GM23248 (cell line): Measurements from ENCODE around the gene PTPRN2. TPM values are rescaled to one million over a fixed set of nuclear protein-coding genes. Genes with fewer than 3 reads are reported as not detected.

Experiments
- DNase-seq: peaks from one replicate; pipeline ENCODE4 v3.0.0-alpha.2; 2015
- H2AFZ ChIP-seq: fragments of 200-600 bp; sonication (generic); 2 replicates; pipeline ENCODE4 v1.6.1; 2016; ENCODE audit warnings: antibody characterized with exemption
- H3F3A ChIP-seq: fragments of 200-600 bp; sonication (generic); 2 replicates; pipeline ENCODE4 v1.6.1; 2016; ENCODE audit warnings: mild to moderate bottlenecking, antibody characterized with exemption, mixed run types; ENCODE audit not compliant: insufficient read depth
- H3K27ac ChIP-seq: fragments of 200-600 bp; sonication (generic); 2 replicates; pipeline ENCODE4 v1.5.1; 2016; ENCODE audit warnings: mild to moderate bottlenecking
- H3K27me3 ChIP-seq: fragments of 200-600 bp; sonication (generic); replicated peaks from 2 replicates; pipeline ENCODE4 v1.6.1; 2016; ENCODE audit warnings: mild to moderate bottlenecking; ENCODE audit not compliant: insufficient read depth
- H3K36me3 ChIP-seq: fragments of 200-600 bp; sonication (generic); 2 replicates; pipeline ENCODE4 v1.6.1; 2016; ENCODE audit warnings: low read depth, mild to moderate bottlenecking
- H3K4me1 ChIP-seq: fragments of 200-600 bp; sonication (generic); 2 replicates; pipeline ENCODE4 v1.6.1; 2016; ENCODE audit warnings: mild to moderate bottlenecking; ENCODE audit not compliant: insufficient read depth
- H3K4me2 ChIP-seq: fragments of 200-600 bp; sonication (generic); one replicate; pipeline ENCODE4 v1.6.1; 2016; ENCODE audit warnings: mild to moderate bottlenecking; ENCODE audit not compliant: unreplicated experiment
- H3K4me3 ChIP-seq: fragments of 200-600 bp; sonication (generic); 2 replicates; pipeline ENCODE4 v1.5.1; 2016; ENCODE audit warnings: mild to moderate bottlenecking
- H3K79me2 ChIP-seq: fragments of 200-600 bp; sonication (generic); 2 replicates; pipeline ENCODE4 v1.6.1; 2016; ENCODE audit warnings: mild to moderate bottlenecking; ENCODE audit not compliant: insufficient read depth
- H3K9ac ChIP-seq: fragments of 200-600 bp; sonication (generic); 2 replicates; pipeline ENCODE4 v1.6.1; 2016; ENCODE audit warnings: mild to moderate bottlenecking
- H3K9me2 ChIP-seq: fragments of 200-600 bp; sonication (generic); 2 replicates; pipeline ENCODE4 v1.6.1; 2016; ENCODE audit warnings: mixed run types, mild to moderate bottlenecking, moderate library complexity; ENCODE audit not compliant: insufficient read depth
- H3K9me3 ChIP-seq: fragments of 200-600 bp; sonication (generic); one replicate; pipeline ENCODE4 v1.6.1; 2017; ENCODE audit warnings: low read depth
- H4K20me1 ChIP-seq: fragments of 200-600 bp; sonication (generic); 2 replicates; pipeline ENCODE4 v1.6.0; 2016; ENCODE audit not compliant: insufficient read depth
- EZH2 ChIP-seq: fragments of 200-600 bp; sonication (generic); IDR thresholded peaks from 2 replicates; pipeline ENCODE4 v1.6.1; 2018; ENCODE audit warnings: antibody characterized with exemption, mild to moderate bottlenecking; ENCODE audit not compliant: insufficient read depth, poor library complexity, severe bottlenecking
- EZH2phosphoT487 ChIP-seq: fragments of 200-600 bp; sonication (generic); IDR thresholded peaks from 2 replicates; pipeline ENCODE4 v1.6.1; 2018; ENCODE audit warnings: antibody characterized with exemption, moderate library complexity, mild to moderate bottlenecking, low read depth; ENCODE audit not compliant: insufficient read depth
- WGBS, 2 experiments: methylation state at CpG; one replicate each; pipeline ENCODE4 v1.1.6; 2015 to 2017; ENCODE audit warnings: low lambda C conversion rate in 2 of 2, low coverage in 1 of 2; ENCODE audit errors: missing lambda C conversion rate in 2 of 2; 5-methylcytosine and 5-hydroxymethylcytosine counted together
- in situ Hi-C: fragments of 300-500 bp; cut with MboI; formaldehyde crosslinking; loops from 2 replicates; pipeline ENCODE4 v1.15.0; 2020
- polyA plus RNA-seq: library from polyadenylated mRNA; unstranded; fragments of >200 nt; fragmentation: Nextera tagmentation; extraction: Ambion mirVana; gene quantifications from 2 replicates; pipeline ENCODE4 v1.2.1, GENCODE V29; 2016
- total RNA-seq: library from RNA; depleted of rRNA; stranded (reverse); fragments of >200 nt; shearing (Covaris generic); gene quantifications from 2 replicates; pipeline ENCODE4 v1.2.3, GENCODE V29; 2014

PTPRN2 gene
- total and polyA plus RNA-seq, 2 experiments from 2014 or later: 0.13 TPM; not detected in 1

GRCh38 chr7:157590526-157590925, 997.1 kb downstream of the PTPRN2 start:
- no peaks in the 10 kb centered on the region for H3K9me2 ChIP-seq
- no peaks in the 10 kb centered on the region for H3K36me3 ChIP-seq
- no peaks in the 10 kb centered on the region for H3K27me3 ChIP-seq
- no peak overlapping the region for H3K4me3 ChIP-seq
- no peak overlapping the region for H3K4me2 ChIP-seq
- TF ChIP-seq EZH2phosphoT487: no peak
- no peak for TF ChIP-seq EZH2
- H3K9me3 ChIP-seq: no peaks in the 10 kb centered on the region
- no peak overlapping the region for H2AFZ ChIP-seq
- H3K27ac ChIP-seq: no peak overlapping the region
- in situ Hi-C loops: no loop called here
- DNase-seq: no peak
- no peaks in the 10 kb centered on the region for H4K20me1 ChIP-seq
- no peak overlapping the region for H3K9ac ChIP-seq
- WGBS, 2 experiments: 26% methylated on average over 12 to 13 of the region's 13 CpGs
- H3K79me2 ChIP-seq: no peaks in the 10 kb centered on the region
- no peaks in the 10 kb centered on the region for H3K4me1 ChIP-seq
- no peaks in the 10 kb centered on the region for H3F3A ChIP-seq

DNA sequence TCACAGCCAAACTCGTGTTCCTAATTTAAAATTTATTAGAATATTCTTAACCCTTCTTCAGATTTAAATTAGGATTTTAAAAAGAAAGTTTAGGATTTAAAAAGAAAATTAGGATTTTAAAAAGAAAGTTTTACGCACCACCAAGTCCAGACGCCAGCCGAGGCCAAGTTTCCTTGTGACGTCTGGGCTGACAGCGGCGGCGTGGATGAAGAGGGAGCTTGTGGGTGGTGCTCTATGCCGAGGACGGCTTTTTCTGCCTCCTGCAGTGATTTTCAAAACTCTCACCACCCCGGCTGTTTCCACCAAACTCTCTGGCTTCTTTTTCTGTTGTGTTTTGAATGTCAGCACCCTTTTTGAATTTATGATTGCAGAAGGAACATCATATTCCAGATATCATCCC, 997.9 kb downstream of the PTPRN2 start:
- no peak for DNase-seq
- Histone ChIP-seq H3K9me2 (no peaks in the 10 kb centered on the region), H4K20me1 (no peaks in the 10 kb centered on the region), H3K4me3 (no peak overlapping the region), H3K9ac (no peak overlapping the region), H2AFZ (no peak overlapping the region), H3K9me3 (no peaks in the 10 kb centered on the region), H3K36me3 (no peaks in the 10 kb centered on the region), H3K4me2 (no peak overlapping the region), H3K27ac (no peak overlapping the region), H3K79me2 (no peaks in the 10 kb centered on the region), H3K4me1 (no peaks in the 10 kb centered on the region), H3F3A (no peaks in the 10 kb centered on the region), H3K27me3 (no peaks in the 10 kb centered on the region)
- 29 to 34% methylated on average over 11 of the region's 11 CpGs for WGBS, 2 experiments
- TF ChIP-seq EZH2phosphoT487 (no peak), EZH2 (no peak)
- in situ Hi-C loops: no loop called here

GRCh38 chr7:157587805-157588560, 999.6 kb downstream of the PTPRN2 start:
- no peaks in the 10 kb centered on the region for H3K4me1 ChIP-seq
- DNase-seq: no peak
- H3K27me3 ChIP-seq: no peaks in the 10 kb centered on the region
- in situ Hi-C loops: no loop called here
- 33 to 43% methylated on average over 32 to 33 of the region's 34 CpGs for WGBS, 2 experiments
- TF ChIP-seq EZH2phosphoT487: no peak
- TF ChIP-seq EZH2: no peak
- H3K9me2 ChIP-seq: no peaks in the 10 kb centered on the region
- H4K20me1 ChIP-seq: no peaks in the 10 kb centered on the region
- H3K9ac ChIP-seq: no peak overlapping the region
- no peaks in the 10 kb centered on the region for H3F3A ChIP-seq
- no peaks in the 10 kb centered on the region for H3K9me3 ChIP-seq
- no peak overlapping the region for H3K4me2 ChIP-seq
- H3K36me3 ChIP-seq: no peaks in the 10 kb centered on the region
- no peak overlapping the region for H2AFZ ChIP-seq
- H3K27ac ChIP-seq: no peak overlapping the region
- no peaks in the 10 kb centered on the region for H3K79me2 ChIP-seq
- H3K4me3 ChIP-seq: no peak overlapping the region

DNA sequence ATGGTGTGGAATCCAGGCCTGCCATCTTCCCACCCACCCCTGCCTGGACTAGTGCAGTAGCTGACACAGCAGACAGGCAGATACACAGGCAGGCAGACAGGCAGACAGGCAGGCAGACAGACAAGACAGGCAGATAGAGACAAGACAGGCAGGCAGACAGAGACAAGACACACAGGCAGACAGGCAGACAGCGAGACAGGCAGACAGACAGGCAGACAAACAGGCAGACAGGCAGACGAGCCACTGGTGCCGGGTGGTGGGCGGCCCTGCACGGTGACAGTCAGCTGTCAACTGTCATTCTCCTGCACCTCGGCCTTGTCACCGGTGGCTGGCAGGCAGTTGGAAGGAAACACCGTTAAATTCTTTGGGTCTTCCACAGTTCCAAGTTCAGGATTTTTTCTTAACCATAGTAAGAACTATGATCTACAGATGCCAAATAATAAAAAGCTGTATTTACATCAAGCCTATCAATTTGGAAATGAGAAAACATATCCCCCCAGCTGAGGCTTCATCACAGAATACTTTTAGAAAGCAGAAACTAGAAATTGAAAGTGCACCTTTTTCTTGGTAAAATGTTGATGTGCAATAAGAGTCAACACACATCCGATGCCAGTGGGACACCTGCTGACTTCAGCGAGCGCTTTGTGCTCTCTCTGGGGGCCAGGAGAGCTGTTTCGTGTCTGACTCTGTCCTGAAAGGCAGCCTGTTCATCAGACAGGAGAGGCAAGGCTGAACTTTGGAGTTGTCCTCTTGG, 1000.4 kb downstream of the PTPRN2 start:
- 37 to 50% methylated on average over 12 of the region's 12 CpGs for WGBS, 2 experiments
- DNase-seq: no peak
- no peaks in the 10 kb centered on the region for H3K36me3 ChIP-seq
- H3K4me1 ChIP-seq: no peaks in the 10 kb centered on the region
- no peak overlapping the region for H3K4me3 ChIP-seq
- no peak overlapping the region for H2AFZ ChIP-seq
- H3K9me2 ChIP-seq: no peaks in the 10 kb centered on the region
- H3K79me2 ChIP-seq: no peaks in the 10 kb centered on the region
- no peak overlapping the region for H3K4me2 ChIP-seq
- in situ Hi-C loops: no loop called here
- no peak overlapping the region for H3K9ac ChIP-seq
- no peaks in the 10 kb centered on the region for H4K20me1 ChIP-seq
- TF ChIP-seq EZH2phosphoT487 (no peak), EZH2 (no peak)
- H3K27ac ChIP-seq: no peak overlapping the region
- no peaks in the 10 kb centered on the region for H3K27me3 ChIP-seq
- no peaks in the 10 kb centered on the region for H3F3A ChIP-seq
- no peaks in the 10 kb centered on the region for H3K9me3 ChIP-seq
